GM18526 (cell line): ENCODE data around the gene MANF.

Source experiments
- POLR2A ChIP-seq: IDR thresholded peaks from 3 replicates; pipeline ENCODE4 v1.6.1; 2011; ENCODE audit not compliant: insufficient read length; ENCODE audit errors: extremely low read depth

Gene MANF

GRCh38 chr3:51360806-51361205, 24.3 kb upstream of the MANF start:
- no peak for TF ChIP-seq POLR2A

DNA sequence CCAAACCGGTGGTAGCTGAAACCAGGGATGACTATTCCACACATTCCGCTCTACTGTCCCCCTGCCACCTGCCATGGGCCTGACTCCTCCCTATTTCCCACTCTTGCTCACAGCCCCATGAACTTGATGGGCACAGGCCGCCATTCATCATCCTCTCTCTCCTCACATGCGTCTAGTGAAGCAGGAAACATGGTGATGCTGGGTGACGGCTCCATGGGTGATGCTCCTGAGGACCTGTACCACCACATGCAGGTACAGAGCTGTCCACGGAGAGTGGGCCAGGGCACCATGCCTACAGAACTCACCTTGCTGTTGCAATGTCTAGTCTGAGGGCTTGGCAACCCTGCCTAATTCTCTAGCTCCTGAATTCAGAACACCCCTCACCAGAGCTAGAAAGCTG, 23.3 kb upstream of the MANF start:
- no peak for TF ChIP-seq POLR2A

DNA sequence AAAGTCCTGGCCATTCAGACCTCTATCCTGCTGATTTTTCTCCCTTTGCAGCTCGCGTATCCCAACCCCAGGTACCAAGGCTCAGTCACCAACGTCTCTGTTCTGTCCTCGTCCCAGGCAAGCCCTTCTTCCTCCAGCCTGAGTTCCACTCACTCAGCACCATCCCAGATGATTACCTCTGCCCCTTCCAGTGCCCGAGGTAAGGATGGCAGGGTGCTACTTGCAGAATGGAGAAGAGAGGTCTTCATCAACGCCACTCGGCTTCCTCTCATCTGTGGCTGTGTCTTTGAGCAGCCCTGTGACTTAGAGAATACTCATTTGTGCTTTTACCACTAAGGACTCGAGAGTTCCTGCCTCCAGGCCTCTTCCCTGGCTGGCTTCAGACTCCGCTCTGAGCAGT, 22.6 kb upstream of the MANF start:
- TF ChIP-seq POLR2A: no peak

- no peak for TF ChIP-seq POLR2A
These were observed 13.0 kb upstream of the MANF start for GRCh38 chr3:51371943-51372557.

- TF ChIP-seq POLR2A: no peak
These were observed 11.3 kb upstream of the MANF start for GRCh38 chr3:51373658-51374421.

DNA sequence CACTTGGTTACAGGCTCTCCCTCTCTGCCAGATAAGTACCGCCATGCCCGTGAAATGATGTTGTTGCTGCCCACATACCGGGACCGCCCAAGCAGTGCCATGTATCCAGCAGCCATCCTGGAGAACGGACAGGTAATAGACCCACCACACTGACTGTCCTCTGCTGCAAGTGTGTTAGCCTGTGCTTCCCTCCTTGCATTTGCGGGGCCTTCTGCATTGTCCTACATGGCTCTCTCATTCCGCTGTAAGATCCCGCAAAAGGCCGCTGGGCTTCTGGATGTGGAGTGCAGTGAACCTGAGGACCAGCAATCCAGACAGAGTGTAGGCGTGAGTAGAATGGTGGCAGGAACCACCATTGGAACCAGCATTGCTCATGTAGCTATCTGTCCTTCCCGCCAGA, 10.6 kb upstream of the MANF start:
- no peak for TF ChIP-seq POLR2A

DNA sequence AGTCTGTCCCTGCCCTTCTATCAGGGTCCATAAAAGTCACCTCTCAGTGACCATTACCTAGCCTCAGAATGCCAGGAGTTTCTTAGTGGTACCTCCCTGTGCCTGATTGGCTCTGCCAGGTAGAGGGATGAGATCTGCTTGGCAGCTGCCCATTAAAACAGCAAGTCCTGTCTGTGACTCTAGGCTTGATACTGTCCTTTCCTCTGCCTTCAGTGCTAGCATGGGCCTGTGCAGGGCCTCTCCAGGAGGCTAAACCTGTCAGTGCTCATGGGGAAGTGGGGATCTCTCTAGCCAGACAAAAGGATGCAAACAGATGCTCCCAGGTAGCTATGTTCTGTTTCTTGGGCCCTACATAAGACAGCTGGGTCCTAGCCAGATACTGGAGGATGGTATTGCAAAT, 10.0 kb upstream of the MANF start:
- no peak for TF ChIP-seq POLR2A

- no peak for TF ChIP-seq POLR2A
These were observed 9.5 kb upstream of the MANF start for GRCh38 chr3:51375571-51375970.

- TF ChIP-seq POLR2A: no peak
These were observed 7.0 kb upstream of the MANF start for GRCh38 chr3:51378065-51378464.

- TF ChIP-seq POLR2A: no peak
These were observed 6.4 kb upstream of the MANF start for GRCh38 chr3:51378726-51379125.

DNA sequence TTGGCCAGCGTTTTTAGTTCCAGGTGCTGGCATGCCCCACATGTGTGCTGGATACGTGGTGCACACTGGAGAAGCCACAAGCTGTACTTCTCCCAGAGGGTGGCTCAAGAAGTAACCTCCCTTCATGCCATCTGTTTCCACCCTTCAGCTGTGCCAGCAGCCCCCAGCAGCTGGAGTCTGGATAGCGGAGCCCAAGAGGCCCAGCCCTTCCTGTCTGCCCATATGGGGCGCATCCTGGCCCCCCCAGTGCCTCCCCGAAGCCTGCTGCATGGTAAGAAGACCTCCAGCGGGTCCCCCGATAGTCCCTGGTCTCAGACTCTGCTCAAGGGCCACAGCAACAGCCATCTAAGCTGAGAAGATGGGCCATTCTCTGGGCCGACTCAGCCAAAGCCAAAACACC, 5.8 kb upstream of the MANF start:
- no peak for TF ChIP-seq POLR2A

DNA sequence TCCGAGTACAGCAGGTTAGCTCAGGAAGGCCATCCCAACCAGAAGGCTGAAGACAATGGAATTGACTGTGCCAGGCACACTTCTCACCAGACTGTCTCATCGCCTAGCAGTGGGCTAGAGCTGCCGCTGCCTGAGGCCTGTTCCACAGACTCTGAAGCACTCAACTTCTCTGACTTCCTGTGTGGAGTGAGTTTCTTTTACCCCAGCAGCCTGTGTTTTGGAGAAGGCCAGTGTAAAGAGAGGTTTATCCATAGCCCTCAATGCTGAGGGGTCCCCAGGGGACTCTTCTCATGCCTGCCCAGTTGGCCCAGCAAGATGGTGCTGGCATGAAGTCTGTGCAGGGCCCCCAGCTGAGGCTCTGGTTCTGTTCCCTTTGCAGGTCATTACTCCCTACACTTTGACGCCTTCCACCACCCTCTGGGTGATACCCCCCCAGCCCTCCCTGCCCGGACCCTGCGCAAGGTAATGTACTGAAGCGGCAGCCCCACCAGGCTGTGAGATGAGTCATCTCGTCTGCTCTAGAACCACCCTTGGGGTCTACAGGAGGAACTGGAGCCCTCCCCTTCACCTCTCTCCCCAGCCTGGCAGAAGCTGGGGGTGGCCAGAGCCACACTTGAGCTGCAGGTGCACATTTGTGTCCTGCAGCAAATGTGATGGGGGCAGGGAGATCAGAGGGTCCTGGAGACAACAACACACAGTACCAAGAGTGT, 5.2 kb upstream of the MANF start:
- TF ChIP-seq POLR2A: no peak

- no peak for TF ChIP-seq POLR2A
These were observed 4.3 kb upstream of the MANF start for GRCh38 chr3:51380601-51381332.

DNA sequence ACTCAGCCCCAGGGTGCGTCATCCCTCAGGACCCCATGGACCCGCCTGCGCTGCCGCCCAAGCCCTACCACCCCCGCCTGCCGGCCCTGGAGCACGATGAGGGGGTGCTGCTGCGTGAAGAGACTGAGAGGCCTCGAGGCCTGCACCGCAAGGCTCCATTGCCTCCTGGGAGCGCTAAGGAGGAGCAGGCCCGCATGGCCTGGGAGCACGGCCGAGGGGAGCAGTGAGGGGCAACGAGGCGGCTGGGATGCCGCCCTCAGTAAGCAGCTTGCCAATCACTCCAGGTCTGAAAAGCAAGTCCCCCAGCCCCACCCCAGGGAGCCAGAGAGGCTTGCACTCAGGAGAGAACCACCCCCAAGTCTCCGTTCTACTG, 3.8 kb upstream of the MANF start:
- TF ChIP-seq POLR2A: no peak

DNA sequence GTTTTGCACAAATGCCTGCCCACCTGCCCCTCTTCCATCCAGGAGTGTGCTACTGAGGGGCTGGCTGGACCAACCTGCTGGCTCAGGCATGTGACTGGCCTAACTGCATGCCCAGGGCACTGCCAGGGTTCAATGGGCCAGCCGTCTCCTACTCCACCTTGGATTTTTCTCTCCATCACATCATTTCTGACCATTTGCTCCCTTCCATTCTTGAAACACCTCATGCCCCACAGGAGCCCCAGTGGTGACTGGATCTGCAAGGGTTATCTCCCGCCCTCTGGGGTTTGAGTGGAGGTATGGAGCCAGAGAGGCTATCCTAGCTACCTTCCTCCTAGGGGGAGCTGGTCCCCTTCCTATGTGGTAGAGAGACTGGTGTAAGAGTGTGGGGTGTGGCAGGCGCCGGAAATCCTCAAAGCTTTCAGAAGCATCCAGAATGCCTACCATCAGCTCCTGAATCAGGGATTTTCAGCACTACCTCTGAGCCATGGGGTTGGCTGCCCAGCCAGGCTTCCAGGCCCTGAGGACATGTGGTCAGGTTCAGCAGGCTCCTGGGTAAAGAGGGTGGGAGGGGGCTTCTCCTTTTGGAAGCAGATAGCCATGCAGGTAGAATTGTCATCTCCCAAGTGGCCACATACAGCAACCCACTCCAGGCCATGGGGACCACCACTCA, 2.9 kb upstream of the MANF start:
- TF ChIP-seq POLR2A: no peak
